ENCODE measurements around the gene SLC51B. TPM values are rescaled to one million over a fixed set of nuclear protein-coding genes. Genes with fewer than 3 reads are reported as not detected.

SLC51B gene
- total RNA-seq, 8 experiments from 2014 or later = 0.27 to 3.1 (median 1.3) TPM; not detected in 3

DNA sequence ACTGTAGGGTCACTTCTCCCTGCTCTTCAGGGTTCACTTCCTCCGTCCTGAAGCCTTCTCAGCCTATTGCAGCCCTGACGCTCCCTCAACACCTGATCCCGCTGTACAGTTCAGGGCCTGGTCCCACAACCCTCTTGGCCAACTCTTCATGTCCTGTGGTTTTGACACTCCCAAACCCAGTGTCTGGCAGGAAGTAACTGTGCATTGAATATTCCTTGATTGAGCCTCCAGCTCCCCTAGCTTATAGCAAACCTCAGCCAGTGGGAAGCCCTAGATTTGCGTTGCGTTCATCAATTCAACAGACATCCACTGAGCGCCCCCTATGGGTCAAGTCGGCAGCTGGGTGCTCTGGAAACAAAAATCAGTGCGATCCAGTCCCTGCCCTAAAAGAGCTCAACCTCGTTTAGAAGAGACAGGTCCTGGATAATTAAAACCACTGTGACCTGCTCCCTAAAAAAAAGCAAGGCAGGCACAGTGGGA, 56.3 kb downstream of the SLC51B start:
- Histone ChIP-seq H3K27ac (no peak overlapping the region), H3K4me3 (no peak overlapping the region), H3K4me1 (replicated peaks in 1 of 2) (no peaks in the 10 kb centered on the region)
- 0 to 80% (median 40%) methylated on average over 1 to 8 of the region's 9 CpGs; no CpG with 5 or more reads in 3 of the 10 experiments for WGBS, 10 experiments
- peak in 6 of 8 experiments; percentile 26 to 88 (median 76) for ATAC-seq (replicated peaks in 6 of 8)
- in situ Hi-C loops (cut with MboI; ENCODE audit: low pct_unique_long_range_greater_than_20kb in 2 of 9, low sequenced_read_pairs in 9 of 9, unreplicated experiment in 9 of 9) = no loop called here

- in situ Hi-C loops (cut with MboI; ENCODE audit: low pct_unique_long_range_greater_than_20kb in 2 of 9, low sequenced_read_pairs in 9 of 9, unreplicated experiment in 9 of 9) = no loop called here
- Histone ChIP-seq H3K27ac (no peak overlapping the region), H3K4me1 (replicated peaks in 1 of 2) (no peaks in the 10 kb centered on the region), H3K4me3 (no peak overlapping the region)
- peak in 6 of 8 experiments; percentile 5 to 45 (median 26) for ATAC-seq (replicated peaks in 6 of 8)
- 0 to 100% (median 47%) methylated on average over 1 to 7 of the region's 75 CpGs; no CpG with 5 or more reads in 5 of the 10 experiments for WGBS, 10 experiments
These were observed 56.9 kb downstream of the SLC51B start for GRCh38 chr15:65101891-65102708.

- in situ Hi-C loops (cut with MboI; ENCODE audit: low pct_unique_long_range_greater_than_20kb in 2 of 9, low sequenced_read_pairs in 9 of 9, unreplicated experiment in 9 of 9) = no loop called here
- no peak for ATAC-seq (replicated peaks in 6 of 8)
- H3K4me1 ChIP-seq (replicated peaks in 1 of 2) = no peaks in the 10 kb centered on the region
- 83 to 100% (median 92%) methylated on average over 1 to 3 of the region's 3 CpGs; no CpG with 5 or more reads in 5 of the 10 experiments for WGBS, 10 experiments
- no peak overlapping the region for H3K27ac ChIP-seq
- no peak overlapping the region for H3K4me3 ChIP-seq
These were observed 57.7 kb downstream of the SLC51B start for GRCh38 chr15:65102912-65103311.

Other genes with a start within 250 kb of the SLC51B start
- gene PIF1, start 219.7 kb upstream of the SLC51B start, total RNA-seq = 10 to 100 TPM in 3 of 8 experiments, 1 to 10 TPM in 2, under 1 TPM in 3; 0.36 to 17.7 (median 4.5) TPM
- 10 to 100 TPM in 3 of 8 experiments, 1 to 10 TPM in 5; 2.3 to 57.2 (median 6.5) TPM for gene PLEKHO2, start 203.5 kb upstream of the SLC51B start, total RNA-seq
- gene ANKDD1A, start 133.5 kb upstream of the SLC51B start, total RNA-seq = 1 to 10 TPM; 1.0 to 7.7 (median 3.4) TPM
- 10 to 100 TPM; 50.6 to 75.7 (median 64.4) TPM for gene SPG21, start 55.5 kb upstream of the SLC51B start, total RNA-seq
- 10 to 100 TPM in 4 of 8 experiments, 1 to 10 TPM in 4; 7.9 to 23.5 (median 10.4) TPM for gene MTFMT, start 15.7 kb upstream of the SLC51B start, total RNA-seq
- under 1 TPM in 5 of 8 experiments, not detected in 3; 0.05 to 0.73 (median 0.15) TPM for gene RASL12, start 22.6 kb downstream of the SLC51B start, total RNA-seq
- gene KBTBD13, start 31.4 kb downstream of the SLC51B start, total RNA-seq = under 1 TPM in 5 of 8 experiments, not detected in 3; 0.10 to 0.28 (median 0.18) TPM
- 1 to 10 TPM; 1.5 to 5.6 (median 3.9) TPM for gene UBAP1L, start 69.8 kb downstream of the SLC51B start, total RNA-seq
- 10 to 100 TPM; 13.4 to 20.9 (median 17.5) TPM for gene PDCD7, start 88.4 kb downstream of the SLC51B start, total RNA-seq
- gene CLPX, start 140.0 kb downstream of the SLC51B start, total RNA-seq = 10 to 100 TPM; 25.5 to 76.3 (median 31.0) TPM
- gene CILP, start 166.1 kb downstream of the SLC51B start, total RNA-seq = 10 to 100 TPM in 1 of 8 experiments, 1 to 10 TPM in 1, under 1 TPM in 6; 0.16 to 15.0 (median 0.39) TPM
- gene PARP16, start 241.5 kb downstream of the SLC51B start, total RNA-seq = 10 to 100 TPM in 3 of 8 experiments, 1 to 10 TPM in 5; 2.7 to 15.3 (median 6.7) TPM

Measured in motor neuron (in vitro differentiated cells).